ENCODE data around the gene C19orf25.
"Not testable (repeated sequence)": the region's sequence is repeated elsewhere in the genome, so short reads cannot be mapped to it uniquely, and the experiment has no call there.

The C19orf25 gene

DNA sequence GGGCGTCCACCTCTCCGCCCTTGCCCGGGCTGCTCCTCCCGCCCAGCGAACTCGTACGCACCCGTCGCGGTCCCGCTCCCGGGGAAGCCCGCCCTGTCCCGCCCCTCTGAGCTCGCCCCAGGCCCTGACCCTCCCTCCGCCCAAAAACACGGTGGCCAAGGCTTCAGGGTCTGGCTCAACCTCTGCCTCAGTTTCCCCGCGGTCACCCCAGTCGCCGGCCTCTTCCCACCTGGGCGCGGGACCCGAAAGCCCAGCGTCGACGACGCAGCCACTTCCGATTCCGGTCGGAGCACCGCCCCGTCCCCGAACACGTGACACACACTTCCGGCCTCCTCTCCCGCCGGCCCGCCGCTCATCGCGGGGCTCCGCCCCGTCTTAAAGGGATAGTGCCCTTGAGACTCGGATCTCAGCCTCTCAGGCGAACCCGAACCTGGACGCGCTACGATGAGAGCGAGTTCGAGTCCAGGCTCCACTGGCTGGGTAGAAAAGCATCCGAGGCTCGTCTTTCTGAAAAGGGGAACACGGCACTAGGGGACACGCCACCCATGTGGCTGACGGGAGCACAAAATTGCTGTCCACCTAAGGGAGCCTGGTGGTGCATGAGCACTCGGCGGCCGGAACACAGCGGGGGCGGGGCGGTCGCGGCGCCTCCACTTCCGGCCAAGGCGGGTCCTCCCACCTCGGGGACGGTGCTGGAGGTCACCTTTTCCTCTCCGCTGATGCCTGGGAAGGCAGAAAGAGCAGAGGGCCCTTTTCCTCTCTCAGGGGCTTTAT is at the start of gene C19orf25:
TSS of gene C19orf25 (minus strand) at position 282 of the 774 bp plus-strand sequence. CDS start 312 bp downstream, outside the sequence.
- peak; percentile 55 for DNase-seq (ENCODE audit: low read depth)

DNA sequence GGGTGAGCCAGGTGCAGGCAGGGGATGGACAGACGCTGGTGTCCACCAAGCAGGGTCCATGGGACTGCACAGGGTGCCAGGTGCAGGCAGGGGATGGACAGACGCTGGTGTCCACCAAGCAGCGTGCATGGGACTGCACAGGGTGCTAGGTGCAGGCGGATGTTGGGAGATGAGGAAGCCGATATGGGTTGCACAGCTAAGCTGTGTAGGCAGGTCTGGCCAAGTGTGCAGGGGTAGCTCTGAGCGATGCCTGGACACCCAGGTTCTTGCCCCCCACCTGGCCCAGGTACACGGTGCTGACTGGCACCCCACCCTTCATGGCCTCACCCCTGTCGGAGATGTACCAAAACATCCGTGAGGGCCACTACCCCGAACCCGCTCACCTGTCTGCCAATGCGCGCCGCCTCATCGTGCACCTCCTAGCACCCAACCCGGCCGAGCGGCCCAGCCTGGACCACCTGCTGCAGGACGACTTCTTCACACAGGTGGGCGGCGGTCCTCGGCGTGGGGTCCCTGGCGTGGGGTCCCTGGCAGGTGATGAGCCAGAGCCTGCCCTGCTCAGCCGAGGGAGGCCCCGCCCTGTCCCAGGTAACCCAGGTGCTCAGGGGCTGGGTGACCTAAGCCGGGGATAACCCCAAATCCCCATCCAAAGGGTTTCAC is 48.8 kb upstream of the C19orf25 start:
- DNase-seq (ENCODE audit: low read depth): no peak

DNA sequence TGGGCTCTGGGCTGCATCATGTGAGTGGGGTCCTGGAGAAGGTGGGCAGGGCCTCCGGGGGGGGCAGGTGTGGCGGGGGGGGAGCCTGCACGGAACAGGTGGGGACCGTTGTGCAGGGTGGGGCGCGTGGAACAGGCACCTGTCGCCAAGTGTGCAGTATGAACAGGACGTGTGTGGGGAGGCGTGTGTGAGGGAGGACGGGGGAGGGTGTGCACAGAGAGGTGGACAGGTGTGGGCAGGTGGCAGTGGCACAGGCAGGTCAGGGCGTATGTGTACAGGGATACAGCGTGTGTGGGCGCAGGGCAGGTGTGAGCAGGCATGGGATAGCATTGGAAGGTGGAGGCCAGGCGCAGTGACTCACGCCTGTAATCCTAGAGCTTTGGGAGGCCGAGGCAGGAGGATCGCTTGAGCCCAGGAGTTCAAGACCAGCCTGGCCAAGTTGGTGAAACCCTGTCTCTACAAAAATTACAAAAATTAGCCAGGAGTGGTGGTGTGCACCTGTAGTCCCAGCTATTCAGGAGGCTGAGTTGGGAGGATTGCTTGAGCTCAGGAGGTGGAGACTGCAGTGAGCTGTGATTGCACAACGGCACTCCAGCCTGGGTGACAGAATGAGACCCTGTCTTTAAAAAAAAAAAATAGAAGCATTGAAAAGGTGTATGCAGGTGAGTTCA is 48.1 kb upstream of the C19orf25 start:
- DNase-seq (ENCODE audit: low read depth): no peak

DNA sequence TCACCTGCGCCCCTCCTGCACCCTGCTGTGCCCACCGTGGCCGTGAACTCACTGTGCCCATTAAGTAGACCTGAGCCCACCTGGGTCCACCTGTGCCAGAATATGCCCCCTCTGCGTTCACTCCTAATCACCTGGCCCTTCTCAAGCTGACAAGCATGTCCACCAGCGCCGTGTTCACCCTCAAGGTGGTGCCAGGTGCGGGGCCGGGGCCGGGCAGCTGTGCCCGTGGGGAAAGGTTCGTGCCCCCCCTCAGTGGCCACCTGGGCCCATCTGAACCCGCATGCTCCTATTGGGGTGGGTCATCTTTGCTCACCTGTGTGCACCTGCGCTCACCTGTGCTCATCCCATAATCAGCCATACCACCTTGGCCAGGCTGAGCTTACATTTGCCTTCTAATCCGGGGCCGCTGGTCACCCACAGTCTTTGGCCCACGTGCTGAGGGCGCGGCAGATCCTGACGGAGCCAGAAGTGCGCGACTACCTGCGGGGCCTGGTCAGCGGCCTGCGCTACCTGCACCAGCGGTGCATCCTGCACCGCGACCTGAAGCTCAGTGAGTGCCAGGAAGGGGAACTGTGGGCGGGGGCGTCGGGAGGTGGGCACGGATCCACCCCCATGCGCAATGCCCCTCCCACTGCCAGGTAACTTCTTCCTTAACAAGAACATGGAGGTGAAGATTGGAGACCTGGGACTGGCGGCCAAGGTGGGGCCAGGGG is 47.2 kb upstream of the C19orf25 start:
- DNase-seq (ENCODE audit: low read depth): no peak

DNA sequence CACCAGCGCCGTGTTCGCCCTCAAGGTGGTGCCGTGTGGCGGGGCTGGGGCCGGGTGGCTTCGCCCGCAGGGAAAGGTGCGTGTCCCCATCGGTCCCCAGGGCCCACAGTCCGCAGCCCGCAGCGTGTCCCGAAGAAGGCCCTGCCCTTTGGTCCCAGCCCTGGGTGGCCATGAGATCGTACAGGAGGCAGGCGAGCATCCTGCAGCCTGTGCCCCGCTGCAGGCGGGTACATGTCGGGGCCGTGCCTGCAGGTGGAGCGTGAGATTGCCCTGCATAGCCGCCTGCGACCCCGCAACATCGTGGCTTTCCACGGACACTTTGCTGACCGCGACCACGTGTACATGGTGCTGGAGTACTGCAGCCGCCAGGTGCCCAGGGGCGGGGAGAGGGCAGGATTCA is 46.3 kb upstream of the C19orf25 start:
- no peak for DNase-seq (ENCODE audit: low read depth)

DNA sequence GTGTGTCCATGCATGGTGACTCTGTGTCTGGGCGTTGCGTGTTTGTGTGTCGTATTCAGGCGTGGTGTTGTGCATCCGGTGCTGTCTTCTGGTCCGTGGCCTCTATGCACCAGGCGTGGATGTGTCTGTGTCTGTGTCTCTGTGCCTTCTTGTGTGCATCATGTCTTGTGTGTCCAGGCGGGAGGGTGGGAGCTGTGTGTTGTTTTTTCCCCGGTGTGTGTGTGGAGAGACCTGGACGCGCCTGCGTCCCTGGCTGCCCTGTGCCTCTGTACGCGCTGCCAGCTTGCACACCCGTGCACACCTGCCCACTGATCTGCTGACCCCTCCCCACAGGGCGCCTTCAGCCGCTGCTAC is 45.9 kb upstream of the C19orf25 start:
- DNase-seq (ENCODE audit: low read depth): no peak

DNA sequence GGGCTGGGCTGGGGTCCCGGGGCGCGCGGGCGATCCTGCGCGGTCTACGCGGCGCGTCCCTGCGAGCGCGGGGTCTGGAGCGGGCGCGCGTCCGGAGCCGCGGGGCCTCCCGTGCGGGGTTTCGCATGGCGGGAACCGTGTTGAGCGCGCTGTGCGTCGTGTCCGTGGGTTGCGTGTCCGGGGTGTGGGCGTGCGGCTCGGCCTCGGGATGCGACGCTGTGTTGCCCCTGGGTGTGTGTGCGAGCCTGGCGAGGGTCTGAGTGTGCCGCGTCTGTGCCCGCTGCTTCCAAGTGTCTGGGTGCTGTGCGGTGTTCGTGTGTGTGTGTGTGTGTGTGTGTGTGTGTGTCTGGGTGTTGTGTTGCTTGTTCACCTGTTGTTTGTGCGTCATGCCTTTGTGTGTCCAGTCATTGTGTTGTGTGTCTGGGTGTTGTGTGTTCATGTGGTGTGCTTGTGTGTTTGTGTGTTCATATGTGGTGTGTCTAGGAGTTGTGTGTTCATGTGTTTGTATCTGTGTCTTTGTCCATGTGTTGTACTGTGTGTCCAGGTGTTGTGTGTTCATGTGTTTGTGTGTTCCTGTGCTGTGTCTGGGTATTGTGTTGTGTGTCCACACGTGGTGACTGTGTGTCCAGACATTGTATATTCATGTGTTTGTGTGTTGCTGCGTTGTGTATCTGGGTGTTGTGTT is 45.4 kb upstream of the C19orf25 start:
- DNase-seq (ENCODE audit: low read depth): no peak

DNA sequence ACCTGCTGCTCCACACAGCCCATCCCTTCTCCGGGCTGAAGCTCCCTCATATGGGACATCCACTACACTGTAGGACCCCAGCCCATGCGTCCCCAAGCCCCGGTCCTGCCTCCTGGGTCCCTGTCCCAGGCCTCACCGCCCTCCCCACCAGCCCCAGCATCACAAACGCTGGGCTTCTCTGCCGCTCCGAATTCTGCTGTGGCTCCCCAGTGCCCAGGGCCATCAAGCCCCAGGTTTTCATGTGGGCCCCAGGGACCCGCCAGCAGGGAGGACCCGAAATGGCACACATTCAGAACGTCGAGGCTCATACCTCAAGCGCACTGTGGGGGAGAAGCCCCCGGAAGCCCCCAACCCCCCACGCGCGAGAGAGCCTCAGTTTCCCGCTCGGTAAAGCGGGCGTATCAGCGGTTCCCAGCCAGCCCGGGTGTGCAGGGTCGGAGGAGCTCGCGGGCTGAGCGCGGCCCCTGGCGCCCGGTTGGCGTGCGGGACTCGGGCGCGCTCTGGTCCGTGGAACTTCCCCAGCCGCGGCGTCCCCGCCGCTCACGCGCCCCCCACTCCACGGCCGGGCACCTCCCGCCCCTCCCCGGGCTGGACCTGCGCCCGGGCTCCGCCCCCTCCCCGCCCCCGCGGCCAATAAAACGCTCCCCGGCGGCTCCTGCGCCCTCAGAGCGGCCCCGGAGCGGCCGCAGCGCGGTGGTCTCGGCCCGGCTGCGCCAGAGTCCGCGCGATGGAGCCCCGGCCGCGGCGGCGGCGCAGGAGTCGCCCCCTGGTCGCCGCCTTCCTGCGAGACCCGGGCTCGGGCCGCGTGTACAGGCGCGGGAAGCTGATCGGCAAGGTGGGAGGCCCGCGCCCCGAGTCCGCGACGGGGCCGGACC is 44.6 kb upstream of the C19orf25 start, which contains the start of gene PLK5:
TSS of gene PLK5 (plus strand) at position 666 of the 875 bp plus-strand sequence. CDS start 2,920 bp downstream, outside the sequence.
- DNase-seq (ENCODE audit: low read depth): no peak

DNA sequence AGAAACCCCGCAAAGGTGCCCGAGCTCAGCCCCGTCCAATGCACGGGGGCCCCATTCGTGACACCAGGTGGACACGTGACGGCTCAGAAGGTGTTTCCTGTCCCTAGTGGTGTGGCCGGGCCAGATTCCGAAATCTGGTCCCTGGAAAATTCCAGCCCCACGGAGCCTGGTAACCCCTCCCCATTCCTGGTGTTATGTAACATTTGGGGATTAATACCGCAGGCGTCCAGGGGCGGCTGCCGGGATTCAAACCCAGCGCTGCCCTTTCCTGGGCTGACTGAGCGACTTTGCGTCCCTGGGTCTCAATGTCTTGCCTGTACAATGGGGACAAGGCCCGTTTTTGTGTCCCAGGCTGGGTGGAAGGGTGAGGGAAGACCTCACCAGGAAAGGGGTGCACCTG is 43.8 kb upstream of the C19orf25 start:
- no peak for DNase-seq (ENCODE audit: low read depth)

DNA sequence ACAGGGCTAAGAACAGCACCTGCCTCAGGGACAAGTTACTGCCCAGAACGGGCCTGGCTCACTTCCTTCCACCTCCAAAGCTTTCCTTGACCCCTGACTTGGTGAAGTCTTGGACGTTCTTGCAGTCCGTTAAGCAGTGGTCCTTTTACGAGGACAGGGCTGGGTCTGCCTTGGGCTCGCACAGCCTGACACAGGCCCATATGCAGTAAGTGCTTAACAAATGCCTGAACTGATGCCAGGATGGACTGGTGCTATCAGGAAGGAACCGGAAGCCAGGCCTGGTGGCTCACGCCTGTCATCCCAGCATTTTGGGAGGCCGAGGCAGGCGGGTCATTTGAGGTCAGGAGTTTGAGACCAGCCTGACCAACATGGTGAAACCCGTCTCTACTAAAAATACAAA is 43.0 kb upstream of the C19orf25 start:
- no peak for DNase-seq (ENCODE audit: low read depth)

DNA sequence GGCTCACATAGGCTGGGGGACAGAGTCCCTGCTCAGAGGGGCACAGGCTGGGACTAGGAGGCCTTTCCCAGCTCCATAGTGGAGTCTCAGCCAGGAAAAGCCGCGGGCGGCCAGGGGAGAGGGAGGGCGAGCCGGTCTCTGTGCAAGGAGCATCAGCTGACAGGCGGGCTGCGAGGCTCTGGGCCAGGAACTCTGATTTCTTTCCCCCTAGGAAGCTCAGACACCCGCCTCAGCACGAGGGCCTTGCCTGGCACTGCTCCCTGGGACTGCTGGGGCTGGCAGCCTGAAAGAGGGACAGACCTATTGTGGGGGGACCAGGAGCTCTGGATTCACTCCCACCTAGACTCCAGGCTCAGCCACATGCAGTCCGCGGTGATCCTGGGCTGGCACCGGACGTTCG is 42.6 kb upstream of the C19orf25 start:
- DNase-seq (ENCODE audit: low read depth): no peak

DNA sequence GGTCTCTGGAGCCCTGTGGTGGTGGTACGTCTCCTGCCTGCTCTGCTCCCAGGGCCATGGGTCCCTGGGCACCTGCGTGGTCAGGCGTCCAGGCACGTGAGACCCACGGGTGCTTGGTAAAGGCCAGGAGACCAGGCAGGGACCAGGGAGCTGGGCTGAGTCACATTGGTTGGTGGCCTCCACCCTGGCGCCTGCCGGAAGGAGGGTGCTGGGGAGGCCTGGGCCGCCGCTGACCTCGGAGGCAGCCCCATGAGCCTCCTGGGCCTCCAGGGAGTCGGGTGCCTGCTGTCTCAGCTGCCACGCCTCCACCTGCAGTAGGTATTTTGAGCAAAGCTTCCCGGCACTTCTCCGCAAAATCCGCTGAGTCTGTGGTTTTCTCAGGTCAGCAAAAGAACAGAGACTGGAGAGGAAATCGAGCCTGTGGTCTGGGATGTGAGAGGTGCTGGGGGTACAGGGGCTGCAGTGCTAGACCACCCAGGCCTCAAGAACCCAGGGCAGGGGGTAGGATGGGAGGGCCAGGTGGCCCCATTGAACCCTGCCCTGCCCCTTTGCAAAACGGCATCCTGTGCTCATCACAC is 41.3 kb upstream of the C19orf25 start:
- no peak for DNase-seq (ENCODE audit: low read depth)

DNA sequence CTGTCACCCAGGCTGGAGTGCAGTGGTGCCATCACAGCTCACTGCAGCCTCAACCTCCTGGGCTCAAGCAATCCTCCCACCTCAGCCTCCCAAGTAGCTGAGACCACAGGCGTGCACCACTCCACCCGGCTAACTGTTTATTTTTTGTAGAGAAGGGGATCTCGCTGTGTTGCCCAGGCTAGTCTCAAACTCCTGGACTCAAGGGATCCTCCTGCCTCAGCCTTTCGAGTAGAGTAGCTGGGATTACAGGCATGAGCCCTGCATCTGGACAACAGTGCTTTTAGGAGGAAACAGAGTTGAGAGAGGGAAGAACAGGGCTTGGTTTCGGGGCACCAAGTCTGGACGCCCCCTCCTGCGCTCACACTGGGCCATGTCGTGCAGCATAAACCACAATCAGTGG is 40.8 kb upstream of the C19orf25 start:
- DNase-seq (ENCODE audit: low read depth): not testable (repeated sequence)

DNA sequence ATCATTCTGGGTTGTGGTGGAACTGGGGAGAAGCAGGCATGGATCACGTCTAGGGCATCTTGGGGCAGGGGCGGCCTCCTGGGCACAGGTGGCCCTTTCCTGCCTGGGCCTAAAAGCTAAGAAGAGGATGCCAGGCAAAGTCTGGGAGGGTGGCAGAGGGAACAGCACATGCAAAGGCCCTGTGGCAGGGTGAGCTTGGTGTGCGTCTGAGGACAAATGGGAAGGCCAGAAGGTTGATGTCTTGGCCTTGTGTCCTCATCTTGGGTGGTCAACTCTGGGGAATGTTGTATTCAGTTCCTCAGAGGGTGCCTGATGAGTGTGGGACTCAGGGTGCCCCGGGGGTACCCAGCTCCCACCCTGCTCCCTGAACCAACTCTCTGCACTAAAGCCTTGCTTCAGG is 39.5 kb upstream of the C19orf25 start:
- DNase-seq (ENCODE audit: low read depth): no peak

DNA sequence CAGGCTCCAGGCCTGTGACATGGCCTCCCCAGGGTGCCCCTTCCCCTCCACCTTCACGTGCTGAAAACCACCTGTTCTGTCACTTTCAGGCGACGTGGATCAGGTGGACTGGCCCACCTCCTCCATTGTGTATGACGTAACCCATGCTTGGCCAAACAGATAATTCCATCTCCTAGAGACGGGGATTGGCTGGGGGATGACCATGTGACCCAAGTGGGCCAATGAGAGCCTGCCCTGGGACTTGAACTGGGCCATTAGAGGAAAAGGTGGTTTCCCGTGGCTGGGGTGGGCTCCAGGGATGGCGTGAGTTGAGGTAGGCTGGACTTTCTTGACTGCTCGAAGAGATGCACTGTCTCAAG is 37.4 kb upstream of the C19orf25 start:
- DNase-seq (ENCODE audit: low read depth): no peak

DNA sequence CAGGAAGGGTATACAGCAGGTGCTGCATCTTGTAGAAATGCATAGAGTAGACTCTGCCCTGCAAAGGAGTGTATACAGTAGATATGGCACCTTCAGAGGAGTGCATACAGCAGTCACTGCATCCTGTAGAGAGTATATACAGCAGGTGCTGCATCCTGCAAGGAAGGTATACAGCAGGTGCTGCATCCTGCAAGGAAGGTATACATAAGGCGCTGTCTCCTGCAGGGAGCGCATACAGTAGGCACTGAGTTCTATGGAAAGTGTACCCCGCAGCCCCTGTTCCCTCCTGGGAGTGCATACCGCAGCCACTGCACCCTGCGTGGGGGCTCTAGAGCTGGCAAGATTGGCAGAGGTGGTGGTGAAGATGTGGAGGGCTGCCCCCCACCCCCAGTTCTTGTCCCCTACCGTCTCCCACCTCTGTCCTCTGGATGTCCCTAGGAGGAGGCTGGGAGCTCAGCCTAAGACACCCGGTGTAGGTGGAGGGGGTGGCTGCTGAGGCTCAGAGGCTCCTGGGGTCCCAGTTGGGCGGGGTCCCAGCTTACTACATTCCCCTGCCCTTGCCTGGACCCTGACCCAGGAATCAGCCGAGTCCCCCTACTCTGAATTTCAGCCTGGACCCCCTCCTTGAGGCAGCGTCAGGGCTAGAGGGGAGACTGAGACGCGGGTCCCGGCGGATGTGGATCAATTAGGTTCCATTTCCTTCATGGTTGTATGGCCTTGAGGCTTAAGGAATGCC is 36.1 kb upstream of the C19orf25 start:
- DNase-seq (ENCODE audit: low read depth): no peak

DNA sequence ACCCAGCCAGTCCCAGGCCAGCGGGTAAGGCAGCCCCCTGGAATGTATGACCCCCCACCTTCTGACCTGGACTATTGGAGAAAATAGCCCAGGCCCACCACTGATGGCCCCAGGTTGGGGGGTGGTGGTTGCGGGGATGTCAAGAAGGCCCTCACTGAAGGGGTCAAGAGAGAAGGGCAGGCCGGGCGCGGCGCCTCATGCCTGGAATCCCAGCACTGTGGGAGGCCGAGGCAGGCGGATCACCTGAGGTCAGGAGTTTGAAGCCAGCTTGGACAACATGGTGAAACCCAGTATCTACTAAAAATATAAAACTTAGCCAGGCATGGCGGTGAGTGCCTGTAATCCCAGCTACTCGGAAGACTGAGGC is 35.3 kb upstream of the C19orf25 start:
- DNase-seq (ENCODE audit: low read depth): no peak

DNA sequence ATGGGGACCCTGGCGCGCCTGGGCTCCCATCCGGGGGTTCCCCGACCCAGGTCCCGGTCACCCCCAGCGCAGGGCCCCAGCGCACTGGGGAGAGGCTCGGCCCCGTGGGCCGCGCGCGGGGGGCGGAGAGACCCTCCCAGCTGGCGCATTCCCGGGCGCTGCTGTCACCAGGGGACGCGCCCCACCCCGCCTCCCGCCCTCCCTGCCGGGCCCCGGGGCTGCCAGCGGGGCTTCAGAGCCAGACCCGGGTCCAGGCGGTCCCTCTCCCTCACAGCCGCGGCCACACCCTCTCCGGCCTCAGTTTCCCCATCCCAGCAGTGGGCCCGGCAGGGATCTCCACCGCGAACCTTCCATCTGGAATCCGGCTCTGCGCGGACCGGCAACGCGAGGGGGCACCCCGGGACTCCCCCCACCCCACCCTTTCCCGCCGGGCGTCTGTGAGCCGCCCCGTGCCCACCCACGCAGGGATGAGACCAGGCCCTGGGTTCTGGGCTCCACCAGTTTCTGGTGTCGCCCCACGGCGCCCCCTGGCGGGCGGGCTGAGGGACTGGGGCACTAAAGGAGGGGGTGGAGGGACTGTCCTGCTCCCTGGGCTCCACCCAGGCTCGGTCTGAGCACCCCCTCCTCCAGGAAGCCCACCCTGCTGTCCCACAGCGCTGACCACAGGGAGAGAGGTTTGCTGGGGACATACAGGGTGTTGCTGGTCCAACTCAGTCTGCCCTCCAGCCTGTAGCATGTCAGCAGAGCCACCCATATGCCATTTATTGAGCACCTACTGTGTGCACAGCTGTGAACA is 34.7 kb upstream of the C19orf25 start:
- peak; percentile 4 for DNase-seq (ENCODE audit: low read depth)

All from non-pigmented ciliary epithelial cell (primary cell).